DMS153 treated with DMSO at 0.1 percent for 48 hours (cell line): Measurements from ENCODE around the gene CCDC87.
"Not testable (repeated sequence)": the region's sequence is repeated elsewhere in the genome, so short reads cannot be mapped to it uniquely, and the experiment has no call there.

Source experiments
- DNase-seq: peaks from one replicate; lab custom pipeline; 2025; ENCODE audit not compliant: unreplicated experiment; lab: John Stamatoyannopoulos, UW

The CCDC87 gene, protein sequence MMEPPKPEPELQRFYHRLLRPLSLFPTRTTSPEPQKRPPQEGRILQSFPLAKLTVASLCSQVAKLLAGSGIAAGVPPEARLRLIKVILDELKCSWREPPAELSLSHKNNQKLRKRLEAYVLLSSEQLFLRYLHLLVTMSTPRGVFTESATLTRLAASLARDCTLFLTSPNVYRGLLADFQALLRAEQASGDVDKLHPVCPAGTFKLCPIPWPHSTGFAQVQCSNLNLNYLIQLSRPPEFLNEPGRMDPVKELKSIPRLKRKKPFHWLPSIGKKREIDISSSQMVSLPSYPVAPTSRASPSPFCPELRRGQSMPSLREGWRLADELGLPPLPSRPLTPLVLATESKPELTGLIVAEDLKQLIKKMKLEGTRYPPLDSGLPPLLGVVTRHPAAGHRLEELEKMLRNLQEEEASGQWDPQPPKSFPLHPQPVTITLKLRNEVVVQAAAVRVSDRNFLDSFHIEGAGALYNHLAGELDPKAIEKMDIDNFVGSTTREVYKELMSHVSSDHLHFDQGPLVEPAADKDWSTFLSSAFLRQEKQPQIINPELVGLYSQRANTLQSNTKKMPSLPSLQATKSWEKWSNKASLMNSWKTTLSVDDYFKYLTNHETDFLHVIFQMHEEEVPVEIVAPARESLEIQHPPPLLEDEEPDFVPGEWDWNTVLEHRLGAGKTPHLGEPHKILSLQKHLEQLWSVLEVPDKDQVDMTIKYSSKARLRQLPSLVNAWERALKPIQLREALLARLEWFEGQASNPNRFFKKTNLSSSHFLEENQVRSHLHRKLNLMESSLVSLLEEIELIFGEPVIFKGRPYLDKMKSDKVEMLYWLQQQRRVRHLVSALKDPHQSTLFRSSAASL

GRCh38 chr11:66592457-66593302 is at the start of gene CCDC87, which contains the start of gene CCS:
CCDC87 (minus strand) TSS chr11:66593063; CDS start chr11:66593015, 48 bp downstream.
CCS (plus strand) TSS chr11:66593185; CDS start chr11:66593262, 77 bp downstream.
- peak; percentile 91 for DNase-seq

GRCh38 chr11:66641834-66642233 is 49.0 kb upstream of the CCDC87 start:
- DNase-seq, result no peak

- DNase-seq, result not testable (repeated sequence)
These were observed 47.0 kb upstream of the CCDC87 start for GRCh38 chr11:66639814-66640340.

- no peak for DNase-seq
These were observed 46.4 kb upstream of the CCDC87 start for GRCh38 chr11:66639066-66639813.

DNA sequence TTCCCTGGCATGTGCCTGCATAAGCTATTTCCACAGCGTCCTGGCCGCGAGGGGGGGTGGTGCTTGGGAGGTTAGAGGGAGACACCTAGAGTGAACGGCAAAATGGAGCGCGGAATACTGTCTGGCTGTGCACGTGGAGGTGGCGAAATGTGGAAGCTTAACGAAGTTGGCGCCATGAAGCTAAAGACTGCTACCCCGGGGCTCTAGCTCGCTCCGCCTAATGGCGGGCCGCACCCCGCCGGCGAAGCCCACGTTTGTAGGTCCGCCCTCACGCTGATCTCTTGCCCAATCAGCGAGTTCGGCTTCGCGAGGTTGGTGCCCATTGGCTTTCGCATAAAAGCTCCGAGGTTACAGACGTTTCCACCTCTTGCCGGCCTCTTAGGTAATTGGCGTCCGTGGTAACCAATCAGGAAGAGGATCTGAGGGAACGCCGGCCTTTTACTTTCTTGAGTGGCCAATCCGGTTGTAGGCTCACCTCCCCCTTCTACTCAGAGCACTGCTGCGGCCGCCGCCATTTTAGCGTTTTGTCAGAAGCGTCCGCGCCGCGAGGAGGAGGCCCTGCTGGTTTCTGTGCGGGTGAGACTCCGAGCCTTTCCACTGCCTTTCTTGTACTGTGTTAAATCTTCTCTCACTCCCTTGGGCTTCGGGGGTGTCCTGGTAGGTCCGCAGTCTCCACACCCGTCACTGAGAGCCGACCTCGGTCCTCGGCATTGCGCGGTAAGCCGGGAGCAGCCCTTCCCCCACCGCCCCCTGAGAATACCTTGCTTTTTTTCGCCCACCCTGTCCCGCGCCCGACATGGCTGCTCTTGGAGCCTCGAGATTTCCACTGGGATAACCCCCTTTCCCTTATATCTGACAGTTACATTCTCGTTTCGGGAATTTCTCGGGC is 45.6 kb upstream of the CCDC87 start, which contains the start of gene RBM4:
Gene RBM4, plus strand, starts transcription at position 527 of the 889 bp plus-strand sequence. CDS start 1,009 bp downstream, outside the sequence.
- DNase-seq, result peak; percentile 99

- DNase-seq, result no peak
These were observed 44.8 kb upstream of the CCDC87 start for GRCh38 chr11:66637557-66638176.

GRCh38 chr11:66636411-66636810 is 43.5 kb upstream of the CCDC87 start:
- no peak for DNase-seq

- DNase-seq, result no peak
These were observed 40.1 kb upstream of the CCDC87 start for GRCh38 chr11:66632952-66633351.

DNA sequence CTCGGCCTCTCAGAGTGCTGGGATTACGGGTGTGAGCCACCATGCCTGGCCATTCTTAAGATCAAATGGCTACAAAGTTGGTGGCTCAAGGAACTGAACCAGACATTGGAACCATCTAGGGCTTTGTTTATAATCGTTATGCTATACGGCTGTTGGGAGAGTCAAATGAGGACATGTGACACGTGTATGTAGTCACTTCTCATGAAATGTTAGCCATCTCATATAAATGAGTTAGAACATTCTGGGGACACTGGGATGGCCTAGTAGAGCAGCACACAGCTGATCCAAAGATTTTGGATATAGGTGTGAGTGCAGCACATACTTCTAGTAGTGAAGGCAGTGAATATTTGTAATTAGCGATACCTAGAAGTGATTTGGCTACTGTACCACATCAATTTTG is 39.0 kb upstream of the CCDC87 start:
- DNase-seq, result no peak

DNA sequence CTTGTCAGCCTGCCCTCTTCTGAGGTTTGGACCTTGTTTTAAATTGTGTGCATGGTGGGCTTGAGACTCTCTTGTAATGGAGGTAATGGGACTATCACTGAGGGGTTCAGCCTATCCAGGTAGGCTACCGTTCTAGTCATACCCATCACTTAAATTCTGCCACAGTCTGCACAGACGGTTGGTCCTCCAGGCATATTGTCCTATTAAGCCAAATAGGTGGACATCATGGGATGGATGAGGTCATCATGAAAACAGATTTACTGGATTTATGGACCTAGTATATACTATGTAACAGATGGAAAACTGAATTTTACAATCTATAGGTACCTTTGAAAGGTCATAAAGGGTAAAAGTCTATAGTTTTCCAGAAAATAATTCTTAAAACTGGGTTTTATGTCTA is 36.5 kb upstream of the CCDC87 start:
- DNase-seq, result no peak

GRCh38 chr11:66628061-66628603 is 35.3 kb upstream of the CCDC87 start:
- no peak for DNase-seq

- DNase-seq, result no peak
These were observed 34.1 kb upstream of the CCDC87 start for GRCh38 chr11:66626926-66627325.

DNA sequence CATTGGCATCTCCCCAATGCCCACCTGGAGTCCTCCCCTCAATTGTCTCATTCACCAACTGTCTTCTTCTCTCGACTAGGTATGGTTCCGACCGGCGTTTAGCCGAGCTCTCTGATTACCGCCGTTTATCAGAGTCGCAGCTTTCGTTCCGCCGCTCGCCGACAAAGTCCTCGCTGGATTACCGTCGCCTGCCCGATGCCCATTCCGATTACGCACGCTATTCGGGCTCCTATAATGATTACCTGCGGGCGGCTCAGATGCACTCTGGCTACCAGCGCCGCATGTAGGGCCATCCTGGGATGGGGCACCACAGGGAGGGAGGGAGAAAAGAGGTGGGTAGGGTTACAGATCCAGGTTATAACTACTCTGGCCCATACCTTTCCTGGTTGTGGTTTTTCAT is 33.5 kb upstream of the CCDC87 start:
- no peak for DNase-seq

- no peak for DNase-seq
These were observed 32.9 kb upstream of the CCDC87 start for GRCh38 chr11:66625752-66626149.

- no peak for DNase-seq
These were observed 32.3 kb upstream of the CCDC87 start for GRCh38 chr11:66625041-66625751.

DNA sequence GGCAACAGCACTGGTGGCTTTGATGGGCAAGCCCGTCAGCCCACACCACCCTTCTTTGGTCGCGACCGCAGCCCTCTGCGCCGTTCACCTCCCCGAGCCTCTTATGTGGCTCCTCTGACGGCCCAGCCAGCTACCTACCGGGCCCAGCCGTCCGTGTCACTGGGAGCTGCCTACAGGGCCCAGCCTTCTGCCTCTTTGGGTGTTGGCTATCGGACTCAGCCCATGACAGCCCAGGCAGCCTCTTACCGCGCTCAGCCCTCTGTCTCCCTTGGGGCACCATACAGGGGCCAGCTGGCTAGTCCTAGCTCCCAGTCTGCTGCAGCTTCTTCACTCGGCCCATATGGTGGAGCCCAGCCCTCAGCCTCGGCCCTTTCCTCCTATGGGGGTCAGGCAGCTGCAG is 31.6 kb upstream of the CCDC87 start:
- DNase-seq, result no peak

GRCh38 chr11:66619080-66619554 is 26.3 kb upstream of the CCDC87 start:
- no peak for DNase-seq
